Mammary microvascular endothelial cell (primary cell): ENCODE data around the gene LCORL. TPM values are rescaled to one million over a fixed set of nuclear protein-coding genes. Genes with fewer than 3 reads are reported as not detected.

Experiments used
- total RNA-seq: library from RNA; depleted of rRNA; stranded (reverse); fragments of >200 nt; gene quantifications from 2 replicates; pipeline ENCODE4 v1.2.3, GENCODE V29; 2015

LCORL gene
- 6.0 and 25.8 TPM in 2 replicates for total RNA-seq

GRCh38 chr4:18021720-18022571 is at the start of gene LCORL:
LCORL (minus strand) TSS chr4:18021755; CDS start chr4:18021751, 4 bp downstream.

GRCh38 chr4:17810260-17811077 is 211.1 kb downstream of the LCORL start, which contains the start of the genes DCAF16 and NCAPG:
DCAF16 (minus strand) TSS chr4:17810757; CDS start chr4:17804141, 6,616 bp downstream.
NCAPG (plus strand) TSS chr4:17810979; CDS start chr4:17811078, 99 bp downstream.

Other genes with a start within 250 kb of the LCORL start
- not detected in 2 replicates for gene FAM184B, start 240.1 kb downstream of the LCORL start, total RNA-seq
- 15.4 and 16.3 TPM in 2 replicates for gene DCAF16, start 211.0 kb downstream of the LCORL start, total RNA-seq
- 45.1 and 47.1 TPM in 2 replicates for gene NCAPG, start 210.8 kb downstream of the LCORL start, total RNA-seq